IMR-90 (cell line): ENCODE measurements around the gene TEX44.

Source experiments
- CTCF ChIP-seq: conservative IDR thresholded peaks from 2 replicates; pipeline ENCODE4 v1.5.1; 2012; ENCODE audit warnings: mild to moderate bottlenecking, low read depth, low read length, improper control_type of control experiment
- NFE2L2 ChIP-seq: fragments of 150-350 bp; IDR thresholded peaks from 2 replicates; pipeline ENCODE4 v1.6.1; 2016; ENCODE audit warnings: low read depth, mild to moderate bottlenecking, low read length
- POLR2A ChIP-seq: IDR thresholded peaks from 2 replicates; pipeline ENCODE4 v1.6.1; 2012; ENCODE audit warnings: mild to moderate bottlenecking, low read depth, low read length
- RAD21 ChIP-seq: IDR thresholded peaks from 2 replicates; pipeline ENCODE4 v1.6.1; 2012; ENCODE audit warnings: low read length, improper control_type of control experiment
- SMC3 ChIP-seq: fragments of 150-350 bp; IDR thresholded peaks from 2 replicates; pipeline ENCODE4 v1.6.1; 2016; ENCODE audit warnings: low read depth, mild to moderate bottlenecking, antibody characterized with exemption, low read length, moderate library complexity
- USF2 ChIP-seq: fragments of 150-350 bp; IDR thresholded peaks from 2 replicates; pipeline ENCODE4 v1.6.1; 2017; ENCODE audit warnings: mild to moderate bottlenecking, antibody characterized with exemption, low read length, low read depth

- TF ChIP-seq CTCF (no peak), POLR2A (no peak), USF2 (no peak), NFE2L2 (no peak), SMC3 (no peak), RAD21 (no peak)
These were observed 48.0 kb downstream of the TEX44 start for GRCh38 chr2:231640641-231641111.
